GM12878 (cell line): ENCODE results near the gene AEBP1. TPM values are rescaled to one million over a fixed set of nuclear protein-coding genes. Genes with fewer than 3 reads are reported as not detected.

ENCODE experiments used
- BHLHE40 ChIP-seq, 2 experiments: fragments of 450-650 bp in 1 of 2; IDR thresholded peaks; 2 replicates each; pipeline ENCODE4 v1.6.1; 2011 to 2017; ENCODE audit warnings: low read depth in 2 of 2, borderline replicate concordance in 1 of 2, improper control_type of control experiment in 1 of 2, low read length in 1 of 2, mild to moderate bottlenecking in 1 of 2
- BRCA1 ChIP-seq: IDR thresholded peaks from 2 replicates; pipeline ENCODE4 v1.6.1; 2011; ENCODE audit warnings: low read depth, low read length, improper control_type of control experiment
- CREM ChIP-seq: IDR thresholded peaks from 2 replicates; pipeline ENCODE4 v1.6.1; 2014; ENCODE audit warnings: antibody characterized with exemption, low read depth
- E2F4 ChIP-seq: IDR thresholded peaks from 2 replicates; pipeline ENCODE4 v1.6.1; 2012; ENCODE audit warnings: low read depth, low read length, improper control_type of control experiment
- HDAC2 ChIP-seq: fragments of 200-600 bp; sonication (generic); IDR thresholded peaks from 2 replicates; pipeline ENCODE4 v1.6.1; 2017
- JUNB ChIP-seq: IDR thresholded peaks from 2 replicates; pipeline ENCODE4 v1.6.1; 2016; ENCODE audit warnings: antibody characterized with exemption, mild to moderate bottlenecking
- MEF2A ChIP-seq: IDR thresholded peaks from 2 replicates; pipeline ENCODE4 v1.6.1; 2011; ENCODE audit warnings: low read depth, mild to moderate bottlenecking, low read length, moderate library complexity; ENCODE audit not compliant: insufficient read depth
- MYC ChIP-seq: IDR thresholded peaks from 2 replicates; pipeline ENCODE4 v1.6.1; 2011; ENCODE audit warnings: mild to moderate bottlenecking, low read length, moderate library complexity, inconsistent platforms; ENCODE audit not compliant: insufficient read depth, insufficient replicate concordance, insufficient read length, severe bottlenecking
- NBN ChIP-seq: fragments of 450-650 bp; IDR thresholded peaks from 2 replicates; pipeline ENCODE4 v1.6.1; 2016
- NFIC ChIP-seq: IDR thresholded peaks from 2 replicates; pipeline ENCODE4 v1.6.1; 2012; ENCODE audit warnings: low read depth, mild to moderate bottlenecking, inconsistent platforms, low read length, moderate library complexity
- NKRF ChIP-seq: fragments of 450-650 bp; conservative IDR thresholded peaks from 2 replicates; pipeline ENCODE4 v1.6.1; 2017; ENCODE audit warnings: mild to moderate bottlenecking, moderate library complexity
- NR2C1 ChIP-seq: fragments of 450-650 bp; IDR thresholded peaks from 2 replicates; pipeline ENCODE4 v1.6.1; 2017; ENCODE audit warnings: antibody characterized with exemption, mild to moderate bottlenecking, moderate library complexity
- NR2C2 ChIP-seq: IDR thresholded peaks from 2 replicates; pipeline ENCODE4 v1.6.1; 2011; ENCODE audit warnings: borderline replicate concordance, low read depth; ENCODE audit not compliant: control insufficient read depth, insufficient read length
- PML ChIP-seq: IDR thresholded peaks from 2 replicates; pipeline ENCODE4 v1.6.1; 2012; ENCODE audit warnings: low read length, inconsistent platforms
- RAD51 ChIP-seq: fragments of 450-650 bp; IDR thresholded peaks from 2 replicates; pipeline ENCODE4 v1.6.1; 2016; ENCODE audit warnings: moderate library complexity, mild to moderate bottlenecking, inconsistent platforms
- RUNX3 ChIP-seq: IDR thresholded peaks from 2 replicates; pipeline ENCODE4 v1.6.1; 2012; ENCODE audit warnings: low read length, inconsistent platforms
- SKIL ChIP-seq: fragments of 450-650 bp; IDR thresholded peaks from 2 replicates; pipeline ENCODE4 v1.6.1; 2017; ENCODE audit warnings: mild to moderate bottlenecking, low read depth, inconsistent platforms; ENCODE audit not compliant: poor library complexity, severe bottlenecking
- SREBF2 ChIP-seq: IDR thresholded peaks from 2 replicates; pipeline ENCODE4 v1.6.1; 2012; ENCODE audit warnings: mild to moderate bottlenecking, low read length
- SUPT20H ChIP-seq: IDR thresholded peaks from 2 replicates; pipeline ENCODE4 v1.6.1; 2011; ENCODE audit warnings: low read depth, mild to moderate bottlenecking, low read length, moderate library complexity, borderline replicate concordance; ENCODE audit not compliant: control insufficient read depth
- ZZZ3 ChIP-seq: IDR thresholded peaks from 2 replicates; pipeline ENCODE4 v1.6.1; 2011; ENCODE audit warnings: low read depth; ENCODE audit not compliant: control insufficient read depth, insufficient read length
- polyA plus RNA-seq, 11 experiments: library from polyadenylated mRNA; depleted of rRNA in 4 of 11; unstranded in 6 of 11; stranded (reverse) in 5 of 11; fragments of >200 nt; fragmentation: Nextera tagmentation in 4 of 11; fragmentation: Illumina TruSeq in 1 of 11; extraction: Ambion mirVana in 4 of 11; extraction: Trizol in 1 of 11; gene quantifications; 1 replicate in 1 of 11; 2 replicates in 10 of 11; pipeline versions ENCODE4 v1.2.1 to v1.2.3, GENCODE V29; 2011 to 2016; ENCODE audit warnings: inconsistent platforms in 2 of 11, missing spikeins in 2 of 11, low read depth in 1 of 11
- total RNA-seq, 4 experiments: library from RNA; depleted of rRNA in 3 of 4; stranded (reverse); fragments of >200 nt in 3 of 4; fragmentation: Illumina TruSeq in 1 of 4; extraction: Trizol in 1 of 4; gene quantifications; 2 replicates each; pipeline versions ENCODE4 v1.2.1 to v1.2.3, GENCODE V29; 2013 to 2021
- TF ChIP-seq, protein P1 (sequence below): fragments of 150-350 bp; IDR thresholded peaks from 2 replicates; pipeline ENCODE4 v1.6.1; 2016; ENCODE audit warnings: low read depth, low read length
- TF ChIP-seq, protein P2 (sequence below): IDR thresholded peaks from 2 replicates; pipeline ENCODE4 v1.6.1; 2012; ENCODE audit warnings: low read depth, low read length, improper control_type of control experiment

Gene AEBP1
- total and polyA plus RNA-seq, 10 of the 15 experiments (the other 5 are each of a cell fraction or from before 2014, with no cell fraction given): 0.06 to 0.23 (median 0.11) TPM; not detected in 5

- TF ChIP-seq, protein P1, sequence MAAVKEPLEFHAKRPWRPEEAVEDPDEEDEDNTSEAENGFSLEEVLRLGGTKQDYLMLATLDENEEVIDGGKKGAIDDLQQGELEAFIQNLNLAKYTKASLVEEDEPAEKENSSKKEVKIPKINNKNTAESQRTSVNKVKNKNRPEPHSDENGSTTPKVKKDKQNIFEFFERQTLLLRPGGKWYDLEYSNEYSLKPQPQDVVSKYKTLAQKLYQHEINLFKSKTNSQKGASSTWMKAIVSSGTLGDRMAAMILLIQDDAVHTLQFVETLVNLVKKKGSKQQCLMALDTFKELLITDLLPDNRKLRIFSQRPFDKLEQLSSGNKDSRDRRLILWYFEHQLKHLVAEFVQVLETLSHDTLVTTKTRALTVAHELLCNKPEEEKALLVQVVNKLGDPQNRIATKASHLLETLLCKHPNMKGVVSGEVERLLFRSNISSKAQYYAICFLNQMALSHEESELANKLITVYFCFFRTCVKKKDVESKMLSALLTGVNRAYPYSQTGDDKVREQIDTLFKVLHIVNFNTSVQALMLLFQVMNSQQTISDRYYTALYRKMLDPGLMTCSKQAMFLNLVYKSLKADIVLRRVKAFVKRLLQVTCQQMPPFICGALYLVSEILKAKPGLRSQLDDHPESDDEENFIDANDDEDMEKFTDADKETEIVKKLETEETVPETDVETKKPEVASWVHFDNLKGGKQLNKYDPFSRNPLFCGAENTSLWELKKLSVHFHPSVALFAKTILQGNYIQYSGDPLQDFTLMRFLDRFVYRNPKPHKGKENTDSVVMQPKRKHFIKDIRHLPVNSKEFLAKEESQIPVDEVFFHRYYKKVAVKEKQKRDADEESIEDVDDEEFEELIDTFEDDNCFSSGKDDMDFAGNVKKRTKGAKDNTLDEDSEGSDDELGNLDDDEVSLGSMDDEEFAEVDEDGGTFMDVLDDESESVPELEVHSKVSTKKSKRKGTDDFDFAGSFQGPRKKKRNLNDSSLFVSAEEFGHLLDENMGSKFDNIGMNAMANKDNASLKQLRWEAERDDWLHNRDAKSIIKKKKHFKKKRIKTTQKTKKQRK: no peak
- TF ChIP-seq HDAC2: no peak
- TF ChIP-seq NFIC: no peak; the same call in 1 of the 2 replicates
- TF ChIP-seq NR2C1: no peak
- no peak for TF ChIP-seq BRCA1
- no peak for TF ChIP-seq ZZZ3
- TF ChIP-seq, protein P2, sequence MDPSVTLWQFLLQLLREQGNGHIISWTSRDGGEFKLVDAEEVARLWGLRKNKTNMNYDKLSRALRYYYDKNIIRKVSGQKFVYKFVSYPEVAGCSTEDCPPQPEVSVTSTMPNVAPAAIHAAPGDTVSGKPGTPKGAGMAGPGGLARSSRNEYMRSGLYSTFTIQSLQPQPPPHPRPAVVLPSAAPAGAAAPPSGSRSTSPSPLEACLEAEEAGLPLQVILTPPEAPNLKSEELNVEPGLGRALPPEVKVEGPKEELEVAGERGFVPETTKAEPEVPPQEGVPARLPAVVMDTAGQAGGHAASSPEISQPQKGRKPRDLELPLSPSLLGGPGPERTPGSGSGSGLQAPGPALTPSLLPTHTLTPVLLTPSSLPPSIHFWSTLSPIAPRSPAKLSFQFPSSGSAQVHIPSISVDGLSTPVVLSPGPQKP: no peak
- TF ChIP-seq SREBF2: no peak
- TF ChIP-seq RUNX3: no peak
- no peak for TF ChIP-seq E2F4
- no peak for TF ChIP-seq CREM
- TF ChIP-seq MYC: no peak
- no peak for TF ChIP-seq MEF2A
- TF ChIP-seq NKRF: peak; percentile 40; the same call in 1 of the 2 replicates
- TF ChIP-seq BHLHE40 (IDR thresholded peaks at IDR 0.05; ENCODE audit: borderline replicate concordance in 1 of 2, low read depth in 2 of 2, low read length in 1 of 2): no peak
- peak; percentile 59; the same call in 1 of the 2 replicates for TF ChIP-seq NBN
- TF ChIP-seq PML: 0 out of 2 replicates have a peak, but pooled peaks have one; percentile 22
- no peak for TF ChIP-seq JUNB
- TF ChIP-seq NR2C2: no peak
- TF ChIP-seq SUPT20H: no peak
- peak; percentile 50; the same call in 1 of the 2 replicates for TF ChIP-seq RAD51
- no peak for TF ChIP-seq SKIL
Measured at GRCh38 chr7:44081266-44081748, 22.8 kb upstream of the AEBP1 start (continued).
